PC-3 (cell line): ENCODE data around the gene BIN2. TPM values are rescaled to one million over a fixed set of nuclear protein-coding genes. Genes with fewer than 3 reads are reported as not detected.

Experiments used
- ATAC-seq: fragments of 200-7000 bp; cut with Tn5 transposase; 2 replicates; pipeline ENCODE4 v1.9.1; 2020; ENCODE audit warnings: mild to moderate bottlenecking, moderate library complexity
- BruUV-seq: library from RNA; stranded (reverse); fragments of 400-500 nt; replicated peaks from 2 replicates; lab custom pipeline; 2021; lab: Mats Ljungman, UMichigan
- CTCF ChIA-PET: fragments of 300-600 bp; sonication (Branson Sonifier 250); formaldehyde crosslinking; loops from one replicate; lab custom pipeline; 2022; ENCODE audit warnings: antibody characterized with exemption; lab: Charles Lee
- POLR2A ChIA-PET: fragments of 300-600 bp; sonication (Branson Sonifier 250); formaldehyde crosslinking; loops from one replicate; lab custom pipeline; 2022; ENCODE audit warnings: antibody characterized with exemption; ENCODE audit not compliant: unreplicated experiment; lab: Charles Lee
- DNase-seq: peaks from one replicate; pipeline ENCODE4 v3.0.0-alpha.2; 2015
- H2AFZ ChIP-seq: fragments of 300-600 bp; sonication (generic); 2 replicates; pipeline ENCODE4 v1.6.0; 2016; ENCODE audit warnings: antibody characterized with exemption, low read length
- H3F3A ChIP-seq: fragments of 300-600 bp; sonication (generic); one replicate; pipeline ENCODE4 v1.6.0; 2017; ENCODE audit warnings: antibody characterized with exemption, low read length, control low read depth, mild to moderate bottlenecking; ENCODE audit not compliant: unreplicated experiment
- H3K27ac ChIP-seq: fragments of 300-600 bp; sonication (generic); 2 replicates; pipeline ENCODE4 v1.5.1; 2016; ENCODE audit warnings: mild to moderate bottlenecking, low read length
- H3K27me3 ChIP-seq: fragments of 300-600 bp; sonication (generic); 2 replicates; pipeline ENCODE4 v1.6.1; 2016; ENCODE audit warnings: low read length, mixed read lengths
- H3K36me3 ChIP-seq: fragments of 300-600 bp; sonication (generic); 2 replicates; pipeline ENCODE4 v1.6.1; 2016; ENCODE audit warnings: low read depth, mixed run types, low read length, mixed read lengths
- H3K4me1 ChIP-seq: fragments of 300-600 bp; sonication (generic); 2 replicates; pipeline ENCODE4 v1.5.1; 2016; ENCODE audit warnings: low read length; ENCODE audit not compliant: insufficient read depth
- H3K4me2 ChIP-seq: fragments of 300-600 bp; sonication (generic); 2 replicates; pipeline ENCODE4 v1.6.0; 2016; ENCODE audit warnings: low read length
- H3K4me3 ChIP-seq: fragments of 300-600 bp; sonication (generic); 2 replicates; pipeline ENCODE4 v1.5.1; 2016; ENCODE audit warnings: mild to moderate bottlenecking, low read length, mixed read lengths
- H3K79me2 ChIP-seq: fragments of 300-600 bp; sonication (generic); 2 replicates; pipeline ENCODE4 v1.6.1; 2017; ENCODE audit warnings: low read length, mixed read lengths
- H3K9ac ChIP-seq: fragments of 300-600 bp; sonication (generic); 2 replicates; pipeline ENCODE4 v1.6.0; 2016; ENCODE audit warnings: mild to moderate bottlenecking, low read length
- H3K9me2 ChIP-seq: fragments of 300-600 bp; sonication (generic); replicated peaks from 2 replicates; pipeline ENCODE4 v1.6.1; 2016; ENCODE audit warnings: mixed run types, low read length, mixed read lengths
- H3K9me3 ChIP-seq: fragments of 300-600 bp; sonication (generic); 2 replicates; pipeline ENCODE4 v1.6.1; 2016; ENCODE audit warnings: low read length, mixed read lengths
- H4K20me1 ChIP-seq: fragments of 300-600 bp; sonication (generic); 2 replicates; pipeline ENCODE4 v1.6.1; 2016; ENCODE audit warnings: low read length, mixed read lengths
- CTCF ChIP-seq: fragments of 300-600 bp; sonication (generic); conservative IDR thresholded peaks from 2 replicates; pipeline ENCODE4 v1.5.1; 2017; ENCODE audit warnings: antibody characterized with exemption, low read depth, mild to moderate bottlenecking, low read length
- EZH2 ChIP-seq: fragments of 300-600 bp; sonication (generic); IDR thresholded peaks from one replicate; pipeline ENCODE4 v1.6.1; 2017; ENCODE audit warnings: antibody characterized with exemption, mild to moderate bottlenecking, low read length; ENCODE audit not compliant: unreplicated experiment
- EZH2phosphoT487 ChIP-seq: fragments of 300-600 bp; sonication (generic); IDR thresholded peaks from 2 replicates; pipeline ENCODE4 v1.6.1; 2018; ENCODE audit warnings: mild to moderate bottlenecking, antibody characterized with exemption, low read length, borderline replicate concordance
- intact Hi-C: fragments of 100-400 bp; cut with micrococcal nuclease; formaldehyde crosslinking; loops from 2 replicates; pipeline ENCODE4 v1.9.0; 2023
- total RNA-seq: library from RNA; depleted of rRNA; stranded (reverse); fragments of >200 nt; gene quantifications from 2 replicates; pipeline ENCODE4 v1.2.3, GENCODE V29; 2014

Gene BIN2
- total RNA-seq, 1 experiment from 2014 or later: not detected

- no peak for ATAC-seq
- Histone ChIP-seq H3K79me2 (no peaks in the 10 kb centered on the region), H3K4me2 (no peak overlapping the region), H3K27ac (no peak overlapping the region), H3K9ac (no peak overlapping the region), H3F3A (no peaks in the 10 kb centered on the region), H3K9me2 (no peaks in the 10 kb centered on the region), H4K20me1 (no peaks in the 10 kb centered on the region), H3K27me3 (no peaks in the 10 kb centered on the region), H3K4me1 (no peaks in the 10 kb centered on the region), H3K9me3 (no peaks in the 10 kb centered on the region), H3K4me3 (no peak overlapping the region), H3K36me3 (peaks cover 43% of the 10 kb centered on the region), H2AFZ (no peak overlapping the region)
- TF ChIP-seq EZH2phosphoT487 (no peak), CTCF (no peak), EZH2 (no peak)
- CTCF ChIA-PET: no interaction called here
- POLR2A ChIA-PET: no interaction called here
- DNase-seq: no peak
- no TSS peak for BruUV-seq
- intact Hi-C loops: no loop called here
Measured at GRCh38 chr12:51362307-51362706, 38.3 kb upstream of the BIN2 start.

- H3K9ac ChIP-seq: no peak overlapping the region
- no peaks in the 10 kb centered on the region for H3K9me2 ChIP-seq
- H3K79me2 ChIP-seq: no peaks in the 10 kb centered on the region
- peaks cover 44% of the 10 kb centered on the region for H3K36me3 ChIP-seq
- DNase-seq (no peak), ATAC-seq (no peak)
- intact Hi-C loops: no loop called here
- H4K20me1 ChIP-seq: no peaks in the 10 kb centered on the region
- H3K4me2 ChIP-seq: no peak overlapping the region
- ChIA-PET CTCF (no interaction called here), POLR2A (no interaction called here)
- H2AFZ ChIP-seq: no peak overlapping the region
- no peak for TF ChIP-seq EZH2
- TF ChIP-seq EZH2phosphoT487: no peak
- TF ChIP-seq CTCF: no peak
- BruUV-seq: no TSS peak
- no peaks in the 10 kb centered on the region for H3K9me3 ChIP-seq
- H3K27ac ChIP-seq: no peak overlapping the region
- H3F3A ChIP-seq: no peaks in the 10 kb centered on the region
- no peaks in the 10 kb centered on the region for H3K27me3 ChIP-seq
- H3K4me3 ChIP-seq: no peak overlapping the region
- H3K4me1 ChIP-seq: no peaks in the 10 kb centered on the region
Measured at GRCh38 chr12:51361161-51362016, 37.4 kb upstream of the BIN2 start.

- Histone ChIP-seq H3K27me3 (no peaks in the 10 kb centered on the region), H2AFZ (no peak overlapping the region), H3K79me2 (no peaks in the 10 kb centered on the region), H3K36me3 (peaks cover 42% of the 10 kb centered on the region), H3K4me1 (no peaks in the 10 kb centered on the region), H4K20me1 (no peaks in the 10 kb centered on the region), H3K4me2 (no peak overlapping the region), H3F3A (no peaks in the 10 kb centered on the region), H3K27ac (no peak overlapping the region), H3K9me3 (no peaks in the 10 kb centered on the region), H3K9ac (no peak overlapping the region), H3K9me2 (no peaks in the 10 kb centered on the region), H3K4me3 (no peak overlapping the region)
- BruUV-seq: no TSS peak
- ATAC-seq (no peak), DNase-seq (no peak)
- ChIA-PET CTCF (no interaction called here), POLR2A (no interaction called here)
- intact Hi-C loops: no loop called here
- TF ChIP-seq EZH2phosphoT487: no peak
- TF ChIP-seq EZH2: no peak
- no peak for TF ChIP-seq CTCF
Measured at GRCh38 chr12:51360315-51360714, 36.3 kb upstream of the BIN2 start.
